HG03135 (cell line): ENCODE results near the gene TOP3A.

Experiments
- ATAC-seq: cut with Tn5 transposase; IDR thresholded peaks from one replicate; pipeline ENCODE4 v1.9.1; 2021; ENCODE audit warnings: mild to moderate bottlenecking, moderate library complexity; ENCODE audit not compliant: unreplicated experiment

The TOP3A gene

DNA sequence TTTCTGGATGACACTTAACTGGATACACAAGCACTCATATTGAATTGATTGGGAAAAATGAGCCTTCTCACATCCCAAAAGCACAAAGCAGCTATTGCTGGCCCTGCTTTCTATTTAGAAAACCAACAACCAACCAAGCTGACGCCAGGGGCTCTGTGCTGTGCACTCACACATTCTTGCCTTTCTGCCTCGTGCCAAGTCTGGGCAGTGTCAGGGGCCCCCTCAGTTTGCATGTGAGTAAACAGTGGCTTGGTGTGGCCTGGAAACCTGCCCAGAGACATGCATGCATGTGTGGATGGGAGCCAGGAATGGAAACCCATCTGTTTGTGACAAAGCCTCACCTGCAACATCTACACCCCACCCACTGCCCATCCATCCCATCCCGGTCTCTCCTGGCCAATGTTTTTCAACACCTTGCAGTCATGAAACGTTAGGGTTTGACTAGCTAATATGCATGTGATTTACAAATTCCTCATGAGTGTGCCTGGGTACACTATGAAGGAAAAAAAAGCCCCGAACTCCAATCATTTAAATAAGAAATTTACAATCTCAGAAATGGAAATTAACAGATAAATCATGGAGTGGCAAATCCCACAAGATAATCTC lies 33.9 kb downstream of the TOP3A start:
- no peak for ATAC-seq

DNA sequence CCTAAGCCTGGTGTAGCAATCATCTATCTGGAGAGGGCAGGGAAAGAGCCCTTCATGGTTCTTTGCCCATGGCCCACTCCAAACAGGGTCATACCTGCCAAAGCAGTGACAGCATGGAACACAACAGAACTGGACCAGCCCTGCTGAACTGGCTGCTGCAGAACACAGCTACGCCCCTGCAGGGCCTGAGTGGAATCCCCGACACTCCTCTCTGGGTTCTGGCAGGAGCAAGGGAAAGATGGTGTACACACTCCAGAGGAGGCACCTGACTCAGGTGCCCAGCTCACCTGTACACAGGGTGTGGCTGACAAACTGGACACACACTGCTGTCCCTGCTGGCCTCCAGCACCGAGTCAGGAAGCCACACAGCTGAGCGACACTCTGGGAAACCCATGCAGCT lies 34.5 kb downstream of the TOP3A start:
- no peak for ATAC-seq

DNA sequence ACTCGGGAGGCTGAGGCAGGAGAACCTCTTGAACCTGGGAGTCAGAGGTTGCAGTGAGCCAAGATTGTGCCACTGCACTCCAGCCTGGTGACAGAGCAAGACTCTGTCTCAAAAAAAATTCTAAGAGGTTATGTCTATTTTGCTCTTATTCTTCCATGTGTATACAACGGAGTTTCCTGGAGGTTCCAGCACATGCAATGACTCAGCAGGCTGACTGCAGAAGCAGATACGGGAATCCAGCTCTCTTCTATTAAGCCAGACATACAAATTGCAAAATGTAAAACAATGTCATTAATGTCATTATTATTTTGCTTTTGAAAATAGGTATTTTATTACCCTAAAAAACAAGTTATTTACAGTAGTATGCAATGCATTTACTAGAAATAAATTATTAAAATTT lies 35.9 kb downstream of the TOP3A start:
- ATAC-seq, result no peak

GRCh38 chr17:18277076-18277475 lies 37.7 kb downstream of the TOP3A start:
- ATAC-seq, result no peak

GRCh38 chr17:18270046-18270931 lies 44.5 kb downstream of the TOP3A start:
- no peak for ATAC-seq

DNA sequence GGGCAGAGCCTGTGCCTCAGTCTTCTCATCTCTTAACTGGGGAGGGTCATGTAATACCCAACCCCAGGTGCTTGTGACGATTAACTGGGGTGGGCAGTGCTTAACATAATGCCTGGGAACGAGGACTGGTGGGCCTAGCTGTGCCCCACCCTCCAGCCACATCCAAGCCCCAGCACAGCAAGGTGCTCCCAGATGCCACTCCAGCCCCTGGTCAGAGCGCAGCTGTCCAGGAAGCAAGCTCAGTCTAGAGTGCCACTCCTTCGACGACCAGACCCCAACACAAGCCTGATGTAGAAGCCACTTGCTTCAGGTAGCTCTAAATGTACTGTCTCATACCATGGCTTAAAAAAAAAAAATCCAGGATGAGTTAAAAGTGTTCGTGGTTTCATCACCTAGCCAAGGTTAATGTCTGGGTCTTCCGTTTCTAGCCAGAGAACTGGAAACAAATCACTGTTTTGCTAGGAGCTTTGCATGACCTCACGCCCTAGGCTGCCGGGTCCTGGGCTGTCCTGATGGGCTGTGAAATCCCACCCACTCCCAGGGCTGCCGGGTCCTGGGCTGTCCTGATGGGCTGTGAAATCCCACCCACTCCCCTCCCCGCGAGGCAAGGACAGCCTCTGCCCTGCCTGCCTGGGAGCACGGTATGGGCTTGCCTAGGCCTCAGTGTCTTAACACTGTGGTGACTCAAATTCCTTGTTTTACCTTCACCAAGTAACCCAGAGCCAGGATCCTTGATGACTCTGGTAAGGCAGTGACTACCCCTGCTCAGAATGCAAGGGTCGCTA lies 46.7 kb downstream of the TOP3A start:
- ATAC-seq, result no peak

DNA sequence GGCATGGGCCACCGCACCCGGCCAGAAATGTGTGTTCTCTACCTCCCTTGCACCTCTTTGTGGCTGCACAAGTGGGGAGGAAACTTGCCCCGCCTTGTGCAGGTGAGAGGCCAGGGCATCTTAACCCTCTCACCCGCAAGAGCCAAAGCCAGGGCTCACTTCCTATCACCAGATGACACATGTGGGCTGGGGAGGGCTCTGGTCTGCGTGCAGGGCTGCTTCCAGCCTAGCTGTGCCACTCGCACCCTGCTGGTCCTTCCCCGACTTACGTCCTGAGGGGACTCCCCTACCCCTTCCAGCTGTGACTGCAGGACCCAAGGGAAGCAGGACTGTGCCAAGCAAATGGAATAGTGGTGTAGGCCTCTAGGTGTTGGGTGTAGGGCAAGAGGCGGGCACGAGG lies 47.4 kb downstream of the TOP3A start:
- ATAC-seq, result no peak

GRCh38 chr17:18263885-18264682 lies 50.7 kb downstream of the TOP3A start:
- no peak for ATAC-seq

- no peak for ATAC-seq
Observed at GRCh38 chr17:18262641-18263040, 52.2 kb downstream of the TOP3A start.

DNA sequence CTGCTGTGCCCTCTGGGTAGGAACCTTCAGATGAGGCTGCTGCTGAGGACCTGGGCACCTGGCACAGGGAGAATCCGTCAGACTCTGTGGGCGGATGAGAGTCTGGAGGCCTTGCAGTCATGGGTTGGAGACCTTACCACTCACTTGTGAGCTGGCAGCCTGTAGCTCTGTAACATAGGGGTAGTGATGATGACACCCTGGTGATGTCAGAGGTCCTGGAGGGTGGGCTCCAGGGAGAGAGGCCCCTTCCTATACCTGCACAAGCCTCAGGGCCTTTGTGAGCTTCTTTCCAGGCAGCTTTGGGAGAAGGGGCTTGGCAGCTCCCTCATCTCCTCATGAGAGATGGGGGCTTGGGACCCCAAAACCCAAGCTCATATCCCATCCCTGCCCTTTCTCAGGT lies 52.7 kb downstream of the TOP3A start:
- ATAC-seq, result no peak

DNA sequence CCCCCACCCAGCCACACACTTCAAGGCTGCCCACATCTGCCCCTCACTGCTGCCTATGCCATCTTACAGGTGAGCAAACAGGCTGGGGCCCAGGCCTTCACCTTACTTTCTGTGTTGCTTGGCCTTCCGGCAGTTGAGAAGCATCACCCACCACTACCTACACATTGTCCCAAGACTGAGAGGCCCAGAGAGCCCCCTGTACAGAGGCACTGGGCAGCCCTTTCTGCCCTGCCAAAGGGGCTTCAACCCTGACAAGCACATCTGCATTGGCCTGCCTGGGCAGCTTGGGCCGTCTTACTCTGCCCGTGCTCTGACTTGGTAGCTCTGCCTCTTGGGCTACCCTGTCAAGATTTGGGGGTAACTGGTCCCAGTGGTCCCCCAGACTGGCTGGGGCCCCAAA lies 53.1 kb downstream of the TOP3A start:
- ATAC-seq, result no peak

DNA sequence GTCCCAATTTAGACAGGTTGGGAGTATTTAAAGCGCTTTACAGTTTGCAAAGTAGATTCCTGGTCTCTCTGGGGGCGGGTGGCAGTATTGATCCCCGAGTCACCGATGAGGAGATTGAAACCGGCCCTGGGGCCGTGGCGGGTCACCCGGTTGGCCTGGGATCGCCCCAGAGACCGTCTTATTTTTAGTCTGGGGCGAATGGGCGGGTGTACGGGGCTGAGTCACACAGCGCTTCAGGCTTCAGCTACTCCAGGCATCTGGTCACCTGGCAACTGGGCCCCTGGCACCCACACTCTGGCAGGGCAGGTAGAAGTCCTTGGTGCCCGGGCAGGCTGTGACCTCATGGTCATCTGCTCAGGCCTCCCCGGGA lies 53.7 kb downstream of the TOP3A start:
- no peak for ATAC-seq

DNA sequence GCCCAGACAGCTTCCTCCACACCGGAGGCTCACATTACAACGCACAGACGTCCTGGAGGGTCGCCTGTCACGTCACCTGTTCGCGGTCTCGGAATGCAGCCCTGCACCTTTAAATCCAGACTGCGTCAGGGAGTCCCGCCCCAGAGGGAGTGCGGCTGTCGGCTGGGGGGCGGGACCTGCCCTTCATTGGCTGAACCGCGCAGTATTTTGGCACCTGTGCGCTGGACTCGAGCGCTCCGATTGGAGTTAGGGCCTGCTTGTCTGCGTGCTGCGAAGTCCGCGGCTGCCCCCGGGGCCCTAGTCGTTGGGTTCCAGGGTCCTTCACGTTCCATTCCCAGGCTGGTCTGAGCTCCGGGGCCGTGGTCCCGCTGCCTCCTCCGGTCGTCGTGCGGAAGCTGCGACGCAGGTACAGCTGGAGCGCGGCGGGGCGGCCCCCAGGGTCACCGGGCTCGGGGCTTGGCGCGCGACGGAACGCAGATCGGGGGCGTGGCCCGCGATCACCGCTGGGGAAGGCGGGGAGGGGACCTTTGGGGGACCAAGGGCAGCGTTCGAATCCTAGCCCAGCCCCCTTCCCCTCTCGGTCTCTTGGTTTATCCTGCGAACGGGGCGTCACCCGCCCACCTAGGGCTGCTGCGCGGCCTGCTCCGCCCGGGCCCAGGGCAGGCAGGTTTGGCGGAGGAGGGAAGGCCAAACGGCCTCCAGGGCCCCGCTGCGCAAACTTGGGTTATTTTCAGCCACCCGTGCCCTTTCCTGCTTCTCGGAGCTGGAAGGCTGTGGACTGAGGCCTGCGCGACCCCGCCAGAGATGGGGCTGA lies 54.3 kb downstream of the TOP3A start, which contains the start of gene MIEF2:
TSS of gene MIEF2 (plus strand) at position 331 of the 814 bp plus-strand sequence. CDS start 2,059 bp downstream, outside the sequence.
- ATAC-seq, result peak; percentile 80

DNA sequence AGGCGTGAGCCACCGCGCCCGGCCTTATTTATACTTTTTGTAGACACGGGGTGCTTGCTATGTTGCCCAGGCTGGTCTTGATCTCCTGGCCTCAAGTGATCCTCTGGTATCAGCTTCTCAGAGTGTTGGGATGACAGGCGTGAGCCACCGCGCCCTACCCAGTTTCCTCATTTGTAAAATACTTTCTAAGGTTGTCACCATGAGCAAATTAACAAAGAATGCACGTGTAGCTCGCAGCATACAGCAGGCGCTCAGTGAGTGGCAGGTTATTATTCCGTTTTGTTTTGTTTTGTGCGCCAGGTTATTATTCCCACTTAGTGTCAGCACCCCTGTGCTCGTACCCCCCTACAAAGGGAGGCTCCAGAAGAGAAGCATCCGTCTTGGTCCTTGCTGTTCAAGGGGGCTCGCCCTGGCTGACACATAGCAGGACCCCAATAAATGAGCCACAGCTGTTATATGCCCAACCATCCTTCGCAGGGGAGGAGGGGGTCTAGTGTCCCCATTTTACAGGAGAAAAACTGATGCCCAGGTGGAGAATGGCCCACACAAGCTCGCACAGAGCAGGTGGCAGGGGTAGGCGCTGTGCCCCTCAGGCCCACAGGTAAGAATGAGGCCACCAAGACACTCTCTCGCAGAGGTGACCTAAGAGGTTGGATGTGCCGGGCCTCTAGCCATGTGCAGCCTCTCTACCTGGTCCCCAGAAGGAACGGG lies 55.0 kb downstream of the TOP3A start:
- no peak for ATAC-seq

GRCh38 chr17:18258356-18259038 lies 56.3 kb downstream of the TOP3A start, which contains the start of gene FLII:
Gene FLII, minus strand, starts transcription at chr17:18258738. Its CDS starts 48 bp downstream, at chr17:18258690.
- no peak for ATAC-seq

DNA sequence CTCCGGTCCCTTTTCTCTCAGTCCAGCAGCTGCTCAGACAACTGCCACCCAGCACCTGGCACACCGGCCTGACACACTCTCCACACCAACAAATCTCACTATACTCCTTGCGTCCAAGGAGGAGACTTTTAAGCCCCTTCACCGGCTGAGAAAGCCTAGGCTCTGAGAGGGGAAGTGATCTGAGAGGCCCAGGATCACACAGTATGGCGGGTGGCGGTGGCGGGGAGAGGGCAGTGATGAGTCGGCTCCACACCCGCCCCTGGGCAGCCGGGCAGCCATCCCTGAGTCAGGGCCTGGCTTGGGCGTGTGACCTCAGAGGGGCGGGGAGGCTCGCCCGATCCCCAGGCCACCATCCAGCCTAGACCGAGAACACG lies 56.8 kb downstream of the TOP3A start:
- no peak for ATAC-seq

- ATAC-seq, result no peak
Observed at GRCh38 chr17:18257268-18257981, 57.4 kb downstream of the TOP3A start.

GRCh38 chr17:18256776-18257175 lies 58.0 kb downstream of the TOP3A start:
- ATAC-seq, result no peak
